ENCODE results near the gene EML6. TPM values are rescaled to one million over a fixed set of nuclear protein-coding genes. Genes with fewer than 3 reads are reported as not detected.

EML6 gene
- total and polyA plus RNA-seq, 2 experiments from 2014 or later = 2.7 to 6.2 TPM

GRCh38 chr2:54839461-54840255, 116.2 kb downstream of the EML6 start (continued):
- TF ChIP-seq, protein P1, sequence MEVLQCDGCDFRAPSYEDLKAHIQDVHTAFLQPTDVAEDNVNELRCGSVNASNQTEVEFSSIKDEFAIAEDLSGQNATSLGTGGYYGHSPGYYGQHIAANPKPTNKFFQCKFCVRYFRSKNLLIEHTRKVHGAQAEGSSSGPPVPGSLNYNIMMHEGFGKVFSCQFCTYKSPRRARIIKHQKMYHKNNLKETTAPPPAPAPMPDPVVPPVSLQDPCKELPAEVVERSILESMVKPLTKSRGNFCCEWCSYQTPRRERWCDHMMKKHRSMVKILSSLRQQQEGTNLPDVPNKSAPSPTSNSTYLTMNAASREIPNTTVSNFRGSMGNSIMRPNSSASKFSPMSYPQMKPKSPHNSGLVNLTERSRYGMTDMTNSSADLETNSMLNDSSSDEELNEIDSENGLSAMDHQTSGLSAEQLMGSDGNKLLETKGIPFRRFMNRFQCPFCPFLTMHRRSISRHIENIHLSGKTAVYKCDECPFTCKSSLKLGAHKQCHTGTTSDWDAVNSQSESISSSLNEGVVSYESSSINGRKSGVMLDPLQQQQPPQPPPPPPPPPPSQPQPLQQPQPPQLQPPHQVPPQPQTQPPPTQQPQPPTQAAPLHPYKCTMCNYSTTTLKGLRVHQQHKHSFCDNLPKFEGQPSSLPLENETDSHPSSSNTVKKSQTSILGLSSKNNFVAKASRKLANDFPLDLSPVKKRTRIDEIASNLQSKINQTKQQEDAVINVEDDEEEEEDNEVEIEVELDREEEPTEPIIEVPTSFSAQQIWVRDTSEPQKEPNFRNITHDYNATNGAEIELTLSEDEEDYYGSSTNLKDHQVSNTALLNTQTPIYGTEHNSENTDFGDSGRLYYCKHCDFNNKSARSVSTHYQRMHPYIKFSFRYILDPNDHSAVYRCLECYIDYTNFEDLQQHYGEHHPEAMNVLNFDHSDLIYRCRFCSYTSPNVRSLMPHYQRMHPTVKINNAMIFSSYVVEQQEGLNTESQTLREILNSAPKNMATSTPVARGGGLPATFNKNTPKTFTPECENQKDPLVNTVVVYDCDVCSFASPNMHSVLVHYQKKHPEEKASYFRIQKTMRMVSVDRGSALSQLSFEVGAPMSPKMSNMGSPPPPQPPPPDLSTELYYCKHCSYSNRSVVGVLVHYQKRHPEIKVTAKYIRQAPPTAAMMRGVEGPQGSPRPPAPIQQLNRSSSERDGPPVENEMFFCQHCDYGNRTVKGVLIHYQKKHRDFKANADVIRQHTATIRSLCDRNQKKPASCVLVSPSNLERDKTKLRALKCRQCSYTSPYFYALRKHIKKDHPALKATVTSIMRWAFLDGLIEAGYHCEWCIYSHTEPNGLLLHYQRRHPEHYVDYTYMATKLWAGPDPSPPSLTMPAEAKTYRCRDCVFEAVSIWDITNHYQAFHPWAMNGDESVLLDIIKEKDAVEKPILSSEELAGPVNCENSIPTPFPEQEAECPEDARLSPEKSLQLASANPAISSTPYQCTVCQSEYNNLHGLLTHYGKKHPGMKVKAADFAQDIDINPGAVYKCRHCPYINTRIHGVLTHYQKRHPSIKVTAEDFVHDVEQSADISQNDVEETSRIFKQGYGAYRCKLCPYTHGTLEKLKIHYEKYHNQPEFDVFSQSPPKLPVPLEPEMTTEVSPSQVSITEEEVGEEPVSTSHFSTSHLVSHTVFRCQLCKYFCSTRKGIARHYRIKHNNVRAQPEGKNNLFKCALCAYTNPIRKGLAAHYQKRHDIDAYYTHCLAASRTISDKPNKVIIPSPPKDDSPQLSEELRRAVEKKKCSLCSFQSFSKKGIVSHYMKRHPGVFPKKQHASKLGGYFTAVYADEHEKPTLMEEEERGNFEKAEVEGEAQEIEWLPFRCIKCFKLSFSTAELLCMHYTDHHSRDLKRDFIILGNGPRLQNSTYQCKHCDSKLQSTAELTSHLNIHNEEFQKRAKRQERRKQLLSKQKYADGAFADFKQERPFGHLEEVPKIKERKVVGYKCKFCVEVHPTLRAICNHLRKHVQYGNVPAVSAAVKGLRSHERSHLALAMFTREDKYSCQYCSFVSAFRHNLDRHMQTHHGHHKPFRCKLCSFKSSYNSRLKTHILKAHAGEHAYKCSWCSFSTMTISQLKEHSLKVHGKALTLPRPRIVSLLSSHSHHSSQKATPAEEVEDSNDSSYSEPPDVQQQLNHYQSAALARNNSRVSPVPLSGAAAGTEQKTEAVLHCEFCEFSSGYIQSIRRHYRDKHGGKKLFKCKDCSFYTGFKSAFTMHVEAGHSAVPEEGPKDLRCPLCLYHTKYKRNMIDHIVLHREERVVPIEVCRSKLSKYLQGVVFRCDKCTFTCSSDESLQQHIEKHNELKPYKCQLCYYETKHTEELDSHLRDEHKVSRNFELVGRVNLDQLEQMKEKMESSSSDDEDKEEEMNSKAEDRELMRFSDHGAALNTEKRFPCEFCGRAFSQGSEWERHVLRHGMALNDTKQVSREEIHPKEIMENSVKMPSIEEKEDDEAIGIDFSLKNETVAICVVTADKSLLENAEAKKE (CRISPR knock-in tag; IDR thresholded peaks at IDR 0.05) = no peak
- TF ChIP-seq POLR2AphosphoS5 (IDR thresholded peaks at IDR 0.05; ENCODE audit: low read depth) (no peak), EZH2phosphoT487 (IDR thresholded peaks at IDR 0.05; ENCODE audit: unreplicated experiment) (no peak), NANOG (IDR thresholded peaks at IDR 0.05; ENCODE audit: borderline replicate concordance) (no peak), JUNB (IDR thresholded peaks at IDR 0.05; ENCODE audit: unreplicated experiment) (no peak), STAT1 (IDR thresholded peaks at IDR 0.05; ENCODE audit: unreplicated experiment) (no peak), CREB1 (CRISPR knock-in tag; IDR thresholded peaks at IDR 0.05; ENCODE audit: low read depth) (no peak), EZH2 (IDR thresholded peaks at IDR 0.05; ENCODE audit: low read depth, unreplicated experiment) (no peak)
- TF ChIP-seq, protein P2, sequence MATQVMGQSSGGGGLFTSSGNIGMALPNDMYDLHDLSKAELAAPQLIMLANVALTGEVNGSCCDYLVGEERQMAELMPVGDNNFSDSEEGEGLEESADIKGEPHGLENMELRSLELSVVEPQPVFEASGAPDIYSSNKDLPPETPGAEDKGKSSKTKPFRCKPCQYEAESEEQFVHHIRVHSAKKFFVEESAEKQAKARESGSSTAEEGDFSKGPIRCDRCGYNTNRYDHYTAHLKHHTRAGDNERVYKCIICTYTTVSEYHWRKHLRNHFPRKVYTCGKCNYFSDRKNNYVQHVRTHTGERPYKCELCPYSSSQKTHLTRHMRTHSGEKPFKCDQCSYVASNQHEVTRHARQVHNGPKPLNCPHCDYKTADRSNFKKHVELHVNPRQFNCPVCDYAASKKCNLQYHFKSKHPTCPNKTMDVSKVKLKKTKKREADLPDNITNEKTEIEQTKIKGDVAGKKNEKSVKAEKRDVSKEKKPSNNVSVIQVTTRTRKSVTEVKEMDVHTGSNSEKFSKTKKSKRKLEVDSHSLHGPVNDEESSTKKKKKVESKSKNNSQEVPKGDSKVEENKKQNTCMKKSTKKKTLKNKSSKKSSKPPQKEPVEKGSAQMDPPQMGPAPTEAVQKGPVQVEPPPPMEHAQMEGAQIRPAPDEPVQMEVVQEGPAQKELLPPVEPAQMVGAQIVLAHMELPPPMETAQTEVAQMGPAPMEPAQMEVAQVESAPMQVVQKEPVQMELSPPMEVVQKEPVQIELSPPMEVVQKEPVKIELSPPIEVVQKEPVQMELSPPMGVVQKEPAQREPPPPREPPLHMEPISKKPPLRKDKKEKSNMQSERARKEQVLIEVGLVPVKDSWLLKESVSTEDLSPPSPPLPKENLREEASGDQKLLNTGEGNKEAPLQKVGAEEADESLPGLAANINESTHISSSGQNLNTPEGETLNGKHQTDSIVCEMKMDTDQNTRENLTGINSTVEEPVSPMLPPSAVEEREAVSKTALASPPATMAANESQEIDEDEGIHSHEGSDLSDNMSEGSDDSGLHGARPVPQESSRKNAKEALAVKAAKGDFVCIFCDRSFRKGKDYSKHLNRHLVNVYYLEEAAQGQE (IDR thresholded peaks at IDR 0.05; ENCODE audit: unreplicated experiment) = no peak

All from GM23338 (cell line).